ENCODE data around the gene PIP4K2C. TPM values are rescaled to one million over a fixed set of nuclear protein-coding genes. Genes with fewer than 3 reads are reported as not detected.

PIP4K2C gene
- total and polyA plus RNA-seq, 2 of the 4 experiments (the other 2 are of a cell fraction), result 12.5 to 23.1 TPM

- ChIA-PET POLR2A (ENCODE audit: unreplicated experiment) (interaction anchor here (0.6 kb wide), 1 partner anchor 56 kb away, joined by 3 read pairs; no protein-coding TSS in a partner anchor), CTCF (interaction anchor here (0.7 to 2.0 kb wide), 4 partner anchors 10 to 49 kb away, joined by 3 to 11 read pairs (median 6); partner anchors contain the start of gene B4GALNT1)
- Histone ChIP-seq H4K91ac (ENCODE audit: insufficient read depth, low read depth, low read length) (no peak overlapping the region), H2BK20ac (ENCODE audit: low read depth, low read length) (no peak overlapping the region), H2BK15ac (ENCODE audit: low read depth, low read length) (no peak overlapping the region), H3K4me2 (ENCODE audit: low read depth, low read length) (no peak overlapping the region), H3K14ac (replicated peaks; ENCODE audit: low read depth, low read length) (no peak overlapping the region), H2AK9ac (replicated peaks; ENCODE audit: low read depth, low read length, poor library complexity) (no peak overlapping the region), H3K18ac (ENCODE audit: low read depth, low read length) (no peak overlapping the region), H2AK5ac (ENCODE audit: low read depth, low read length) (no peak overlapping the region), H2BK5ac (ENCODE audit: low read depth, low read length, poor library complexity, severe bottlenecking) (no peak overlapping the region), H4K5ac (ENCODE audit: low read depth, low read length) (no peak overlapping the region), H4K8ac (ENCODE audit: low read depth in 2 of 2, low read length in 2 of 2) (no peak overlapping the region), H3K9me1 (ENCODE audit: insufficient read depth, low read length) (no peaks in the 10 kb centered on the region), H3K79me1 (ENCODE audit: low read depth in 1 of 2, low read length in 2 of 2) (no peaks in the 10 kb centered on the region), H3K23ac (ENCODE audit: low read depth, low read length) (no peak overlapping the region), H2BK120ac (ENCODE audit: low read depth, low read length) (no peak overlapping the region), H3K9ac (ENCODE audit: low read depth, low read length) (no peak overlapping the region), H2AFZ (replicated peaks; ENCODE audit: low read length, poor library complexity) (no peak overlapping the region), H4K20me1 (ENCODE audit: insufficient read depth, low read length) (no peaks in the 10 kb centered on the region), H3K27ac (ENCODE audit: insufficient read depth, low read length) (no peak overlapping the region), H3K4me3 (ENCODE audit: insufficient read depth, low read depth, low read length) (no peak overlapping the region), H3K56ac (ENCODE audit: extremely low read depth, insufficient read depth, low read length) (no peak overlapping the region), H3K27me3 (ENCODE audit: control insufficient read depth, insufficient read depth, low read length) (peaks cover 36% of the 10 kb centered on the region), H3K4me1 (ENCODE audit: control insufficient read depth, insufficient read depth, low read length) (no peaks in the 10 kb centered on the region), H3K4ac (ENCODE audit: low read depth, low read length) (no peak overlapping the region), H3K9me3 (ENCODE audit: control insufficient read depth, insufficient read depth, low read length) (no peaks in the 10 kb centered on the region), H3K36me3 (ENCODE audit: control insufficient read depth, insufficient read depth, low read length) (no peaks in the 10 kb centered on the region)
- DNase-seq, result no peak
- BruUV-seq (replicated peaks), result no TSS peak
- no peak for ATAC-seq (ENCODE audit: low read depth)
- in situ Hi-C loops (cut with MboI; ENCODE audit: low sequenced_read_pairs) (loop anchor here (5.0 to 10.0 kb wide), 2 partner anchors 38 to 150 kb away; partner anchors contain the start of gene AGAP2), dilution Hi-C loops (cut with HindIII; ENCODE audit: low sequenced_read_pairs, unreplicated experiment) (no loop called here), intact Hi-C loops (cut with micrococcal nuclease) (loop anchor here (5.0 kb wide), 1 partner anchor 153 kb away; the partner anchor contains the start of gene AGAP2)
- no peak for TF ChIP-seq SMC3 (IDR thresholded peaks at IDR 0.05; ENCODE audit: low read depth, low read length)
- TF ChIP-seq NFE2L2 (IDR thresholded peaks at IDR 0.05; ENCODE audit: low read depth, low read length), result no peak
- TF ChIP-seq BHLHE40 (IDR thresholded peaks at IDR 0.05; ENCODE audit: low read depth, low read length), result no peak
- TF ChIP-seq RCOR1 (IDR thresholded peaks at IDR 0.05; ENCODE audit: insufficient replicate concordance, low read length), result no peak
- no peak for TF ChIP-seq USF2 (IDR thresholded peaks at IDR 0.05; ENCODE audit: low read depth, low read length)
- no peak for TF ChIP-seq MAFK (IDR thresholded peaks at IDR 0.05; ENCODE audit: low read depth, low read length)
- TF ChIP-seq FOS (IDR thresholded peaks at IDR 0.05; ENCODE audit: low read depth, low read length), result no peak
- no peak for TF ChIP-seq MXI1 (IDR thresholded peaks at IDR 0.05; ENCODE audit: borderline replicate concordance, low read depth, low read length)
- TF ChIP-seq RAD21 (IDR thresholded peaks at IDR 0.05; ENCODE audit: low read length), result no peak
- no peak for TF ChIP-seq CHD1 (IDR thresholded peaks at IDR 0.05; ENCODE audit: low read depth, low read length)
- no peak for TF ChIP-seq CTCF (conservative IDR thresholded peaks at IDR 0.05; ENCODE audit: low read depth, low read length)
- no peak for TF ChIP-seq ELK1 (IDR thresholded peaks at IDR 0.05; ENCODE audit: borderline replicate concordance, low read depth, low read length)
- no peak for TF ChIP-seq POLR2A (IDR thresholded peaks at IDR 0.05; ENCODE audit: low read depth, low read length)
- TF ChIP-seq MAZ (IDR thresholded peaks at IDR 0.05; ENCODE audit: borderline replicate concordance, low read depth, low read length), result no peak
- TF ChIP-seq CEBPB (IDR thresholded peaks at IDR 0.05; ENCODE audit: low read depth, low read length), result no peak
- TF ChIP-seq RFX5 (IDR thresholded peaks at IDR 0.05; ENCODE audit: low read depth, low read length), result no peak
These were observed 6.3 kb upstream of the PIP4K2C start for GRCh38 chr12:57584690-57585089.

Measured in IMR-90 (cell line).